PFSK-1 (cell line): ENCODE results near the gene KCNQ5.

ENCODE experiments used
- FOXP2 ChIP-seq: optimal IDR thresholded peaks from 2 replicates; pipeline ENCODE3; 2011; ENCODE audit warnings: borderline replicate concordance, control low read depth, inconsistent platforms; ENCODE audit not compliant: insufficient read depth; ENCODE audit errors: extremely low read length, extremely low read depth
- POLR2AphosphoS5 ChIP-seq: IDR thresholded peaks from 2 replicates; pipeline ENCODE4 v1.6.1; 2012; ENCODE audit warnings: low read depth, mild to moderate bottlenecking, control low read depth, low read length, moderate library complexity
- SIN3A ChIP-seq: IDR thresholded peaks from 2 replicates; pipeline ENCODE4 v1.6.1; 2012; ENCODE audit warnings: mild to moderate bottlenecking, low read length, moderate library complexity, borderline replicate concordance; ENCODE audit not compliant: insufficient read depth
- TAF1 ChIP-seq: IDR thresholded peaks from 2 replicates; pipeline ENCODE4 v1.6.1; 2012; ENCODE audit warnings: low read length, control low read depth, borderline replicate concordance; ENCODE audit not compliant: insufficient read depth
- TF ChIP-seq, protein P1 (sequence below), 2 experiments: IDR thresholded peaks; 2 replicates each; pipeline versions ENCODE4 v1.6.1 to v1.8.0; 2011 to 2012; ENCODE audit warnings: low read depth in 2 of 2, low read length in 2 of 2, control low read depth in 1 of 2, inconsistent platforms in 1 of 2, mild to moderate bottlenecking in 1 of 2, moderate library complexity in 1 of 2; ENCODE audit not compliant: insufficient read depth in 1 of 2

KCNQ5 gene

GRCh38 chr6:72798196-72798595 lies 176.3 kb downstream of the KCNQ5 start:
- TF ChIP-seq FOXP2: no peak
- TF ChIP-seq, protein P1, sequence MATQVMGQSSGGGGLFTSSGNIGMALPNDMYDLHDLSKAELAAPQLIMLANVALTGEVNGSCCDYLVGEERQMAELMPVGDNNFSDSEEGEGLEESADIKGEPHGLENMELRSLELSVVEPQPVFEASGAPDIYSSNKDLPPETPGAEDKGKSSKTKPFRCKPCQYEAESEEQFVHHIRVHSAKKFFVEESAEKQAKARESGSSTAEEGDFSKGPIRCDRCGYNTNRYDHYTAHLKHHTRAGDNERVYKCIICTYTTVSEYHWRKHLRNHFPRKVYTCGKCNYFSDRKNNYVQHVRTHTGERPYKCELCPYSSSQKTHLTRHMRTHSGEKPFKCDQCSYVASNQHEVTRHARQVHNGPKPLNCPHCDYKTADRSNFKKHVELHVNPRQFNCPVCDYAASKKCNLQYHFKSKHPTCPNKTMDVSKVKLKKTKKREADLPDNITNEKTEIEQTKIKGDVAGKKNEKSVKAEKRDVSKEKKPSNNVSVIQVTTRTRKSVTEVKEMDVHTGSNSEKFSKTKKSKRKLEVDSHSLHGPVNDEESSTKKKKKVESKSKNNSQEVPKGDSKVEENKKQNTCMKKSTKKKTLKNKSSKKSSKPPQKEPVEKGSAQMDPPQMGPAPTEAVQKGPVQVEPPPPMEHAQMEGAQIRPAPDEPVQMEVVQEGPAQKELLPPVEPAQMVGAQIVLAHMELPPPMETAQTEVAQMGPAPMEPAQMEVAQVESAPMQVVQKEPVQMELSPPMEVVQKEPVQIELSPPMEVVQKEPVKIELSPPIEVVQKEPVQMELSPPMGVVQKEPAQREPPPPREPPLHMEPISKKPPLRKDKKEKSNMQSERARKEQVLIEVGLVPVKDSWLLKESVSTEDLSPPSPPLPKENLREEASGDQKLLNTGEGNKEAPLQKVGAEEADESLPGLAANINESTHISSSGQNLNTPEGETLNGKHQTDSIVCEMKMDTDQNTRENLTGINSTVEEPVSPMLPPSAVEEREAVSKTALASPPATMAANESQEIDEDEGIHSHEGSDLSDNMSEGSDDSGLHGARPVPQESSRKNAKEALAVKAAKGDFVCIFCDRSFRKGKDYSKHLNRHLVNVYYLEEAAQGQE (IDR thresholded peaks at IDR 0.05; ENCODE audit: insufficient read depth in 1 of 2, low read depth in 2 of 2, low read length in 2 of 2): no peak
- no peak for TF ChIP-seq SIN3A
- TF ChIP-seq TAF1: no peak
- no peak for TF ChIP-seq POLR2AphosphoS5

GRCh38 chr6:72809746-72810379 lies 188.0 kb downstream of the KCNQ5 start:
- TF ChIP-seq SIN3A (no peak), TAF1 (no peak), POLR2AphosphoS5 (no peak), FOXP2 (no peak)
- TF ChIP-seq, protein P1 (IDR thresholded peaks at IDR 0.05; ENCODE audit: insufficient read depth in 1 of 2, low read depth in 2 of 2, low read length in 2 of 2): no peak

GRCh38 chr6:72810571-72811280 lies 188.9 kb downstream of the KCNQ5 start:
- TF ChIP-seq, protein P1 (IDR thresholded peaks at IDR 0.05; ENCODE audit: insufficient read depth in 1 of 2, low read depth in 2 of 2, low read length in 2 of 2): no peak
- no peak for TF ChIP-seq FOXP2
- TF ChIP-seq TAF1: no peak
- no peak for TF ChIP-seq POLR2AphosphoS5
- TF ChIP-seq SIN3A: no peak

DNA sequence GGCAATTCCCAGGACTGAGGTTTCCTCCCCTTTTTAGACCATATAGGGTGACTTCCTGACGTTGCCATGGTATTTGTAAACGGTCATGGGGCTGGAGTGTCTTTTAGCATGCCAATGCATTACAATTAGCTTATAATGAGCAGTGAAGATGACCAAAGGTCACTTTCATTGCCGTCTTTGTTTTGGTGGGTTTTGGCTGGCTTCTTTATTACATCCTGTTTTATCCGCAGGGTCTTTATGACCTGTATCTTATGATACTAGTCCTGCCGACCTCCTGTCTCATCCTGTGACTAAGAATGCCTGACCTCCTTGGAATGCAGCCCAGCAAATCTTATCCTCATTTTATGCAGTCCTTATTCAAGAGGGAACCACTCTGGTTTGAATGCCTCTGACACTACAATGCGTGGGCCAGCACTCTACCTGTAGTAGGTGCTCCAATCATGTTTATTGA lies 190.1 kb downstream of the KCNQ5 start:
- TF ChIP-seq POLR2AphosphoS5 (no peak), SIN3A (no peak), TAF1 (no peak), FOXP2 (no peak)
- TF ChIP-seq, protein P1 (IDR thresholded peaks at IDR 0.05; ENCODE audit: insufficient read depth in 1 of 2, low read depth in 2 of 2, low read length in 2 of 2): no peak
